Natural killer cell treated with Interleukin-12 subunit alpha and Interleukin-12 subunit beta and Interleukin-15 and Interleukin-18, amount 100 ng/mL, for 72 hours (primary cell): Measurements from ENCODE around the gene OMP. TPM values are rescaled to one million over a fixed set of nuclear protein-coding genes. Genes with fewer than 3 reads are reported as not detected.

ENCODE experiments used
- total RNA-seq, 2 donors: library from RNA; stranded (reverse); gene quantifications; one replicate each; pipeline ENCODE4 v1.2.3, GENCODE V29; 2022

The OMP gene
- total RNA-seq, 2 donors from 2014 or later, result not detected

Other genes starting within 250 kb of the OMP start
- 10 to 100 TPM; 16.3 to 16.8 TPM for gene ACER3, start 241.9 kb upstream of the OMP start, total RNA-seq
- gene B3GNT6, start 68.4 kb upstream of the OMP start, total RNA-seq, result not detected
- 1 to 10 TPM; 2.5 to 2.7 TPM for gene CAPN5, start 35.9 kb upstream of the OMP start, total RNA-seq
- gene MYO7A, start 25.4 kb downstream of the OMP start, total RNA-seq, result under 1 TPM in 1 of 2 donors, not detected in 1; 0.05 TPM
- not detected for gene GDPD4, start 198.8 kb downstream of the OMP start, total RNA-seq